Measurements from ENCODE around the gene MAGI3.

DNA sequence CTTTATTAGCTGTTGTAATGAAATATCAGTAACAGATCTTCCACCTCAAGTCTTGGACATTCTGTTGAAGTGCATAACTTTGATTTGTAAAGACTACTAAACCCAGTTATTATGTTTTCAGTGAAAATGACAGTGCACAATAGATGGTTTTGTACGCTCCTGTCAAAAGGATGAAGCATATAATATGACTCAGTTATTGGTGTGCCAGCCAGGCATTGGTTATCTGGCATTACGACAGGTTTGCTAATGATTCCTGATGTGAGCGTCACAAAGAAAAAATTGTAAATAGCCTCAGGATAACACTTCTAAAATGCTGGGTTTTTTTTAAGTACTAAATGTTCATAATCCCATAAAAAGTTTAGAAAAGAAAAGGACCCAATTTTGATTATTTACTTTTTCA, 147.9 kb downstream of the MAGI3 start:
- TF ChIP-seq, protein P1, sequence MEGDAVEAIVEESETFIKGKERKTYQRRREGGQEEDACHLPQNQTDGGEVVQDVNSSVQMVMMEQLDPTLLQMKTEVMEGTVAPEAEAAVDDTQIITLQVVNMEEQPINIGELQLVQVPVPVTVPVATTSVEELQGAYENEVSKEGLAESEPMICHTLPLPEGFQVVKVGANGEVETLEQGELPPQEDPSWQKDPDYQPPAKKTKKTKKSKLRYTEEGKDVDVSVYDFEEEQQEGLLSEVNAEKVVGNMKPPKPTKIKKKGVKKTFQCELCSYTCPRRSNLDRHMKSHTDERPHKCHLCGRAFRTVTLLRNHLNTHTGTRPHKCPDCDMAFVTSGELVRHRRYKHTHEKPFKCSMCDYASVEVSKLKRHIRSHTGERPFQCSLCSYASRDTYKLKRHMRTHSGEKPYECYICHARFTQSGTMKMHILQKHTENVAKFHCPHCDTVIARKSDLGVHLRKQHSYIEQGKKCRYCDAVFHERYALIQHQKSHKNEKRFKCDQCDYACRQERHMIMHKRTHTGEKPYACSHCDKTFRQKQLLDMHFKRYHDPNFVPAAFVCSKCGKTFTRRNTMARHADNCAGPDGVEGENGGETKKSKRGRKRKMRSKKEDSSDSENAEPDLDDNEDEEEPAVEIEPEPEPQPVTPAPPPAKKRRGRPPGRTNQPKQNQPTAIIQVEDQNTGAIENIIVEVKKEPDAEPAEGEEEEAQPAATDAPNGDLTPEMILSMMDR (conservative IDR thresholded peaks at IDR 0.05; ENCODE audit: low read length) = no peak
- no peak for TF ChIP-seq EZH2phosphoT487 (IDR thresholded peaks at IDR 0.05; ENCODE audit: borderline replicate concordance, low read depth, low read length)

Measured in OCI-LY7 (cell line).